Inflammatory macrophage (primary cell): ENCODE results near the gene SHMT2.

Experiments used
- DNase-seq, 2 donors: peaks; one replicate each; pipeline ENCODE4 v3.0.0-alpha.2; 2020 to 2022

Gene SHMT2

GRCh38 chr12:57240926-57241401, 11.5 kb downstream of the SHMT2 start:
- no peak for DNase-seq

GRCh38 chr12:57241402-57242310, 12.1 kb downstream of the SHMT2 start:
- DNase-seq, result no peak

GRCh38 chr12:57242329-57242690, 12.8 kb downstream of the SHMT2 start:
- no peak for DNase-seq

GRCh38 chr12:57242691-57243454, 13.4 kb downstream of the SHMT2 start:
- DNase-seq, result peak; percentile 22 to 27

- peak; percentile 71 to 72 for DNase-seq
These were observed 14.2 kb downstream of the SHMT2 start for GRCh38 chr12:57243521-57244311.

GRCh38 chr12:57244312-57244696, 14.8 kb downstream of the SHMT2 start:
- no peak for DNase-seq

GRCh38 chr12:57247041-57247440, 17.5 kb downstream of the SHMT2 start:
- DNase-seq, result no peak

GRCh38 chr12:57248934-57249742, 19.6 kb downstream of the SHMT2 start:
- DNase-seq, result peak; percentile 78 to 82

GRCh38 chr12:57250541-57250940, 21.0 kb downstream of the SHMT2 start:
- DNase-seq, result no peak

- DNase-seq, result no peak
These were observed 21.4 kb downstream of the SHMT2 start, which contains the start of gene STAC3 for GRCh38 chr12:57250956-57251355. Gene STAC3 (minus strand): TSS chr12:57251187. CDS start chr12:57249636, 1,551 bp downstream.

- no peak for DNase-seq
These were observed 25.2 kb downstream of the SHMT2 start for GRCh38 chr12:57254506-57255280.

- no peak for DNase-seq
These were observed 26.4 kb downstream of the SHMT2 start for GRCh38 chr12:57255916-57256315.

GRCh38 chr12:57258977-57259970, 29.8 kb downstream of the SHMT2 start:
- no peak for DNase-seq

GRCh38 chr12:57260366-57260765, 30.9 kb downstream of the SHMT2 start:
- DNase-seq, result no peak

GRCh38 chr12:57261428-57261865, 31.9 kb downstream of the SHMT2 start:
- no peak for DNase-seq

GRCh38 chr12:57262126-57262822, 32.8 kb downstream of the SHMT2 start:
- DNase-seq, result no peak

GRCh38 chr12:57263096-57263495, 33.6 kb downstream of the SHMT2 start:
- DNase-seq, result no peak

- no peak for DNase-seq
These were observed 37.2 kb downstream of the SHMT2 start for GRCh38 chr12:57266681-57267080.

GRCh38 chr12:57268264-57268663, 38.8 kb downstream of the SHMT2 start:
- DNase-seq, result peak; percentile 19 to 36
